Fibroblast of skin of left biceps (primary cell): ENCODE data around the gene METTL21C.

Experiments
- DNase-seq, 2 experiments: peaks; one replicate each; pipeline ENCODE4 v3.0.0-alpha.2; 2013; ENCODE audit warnings: low read depth in 2 of 2

Gene METTL21C

DNA sequence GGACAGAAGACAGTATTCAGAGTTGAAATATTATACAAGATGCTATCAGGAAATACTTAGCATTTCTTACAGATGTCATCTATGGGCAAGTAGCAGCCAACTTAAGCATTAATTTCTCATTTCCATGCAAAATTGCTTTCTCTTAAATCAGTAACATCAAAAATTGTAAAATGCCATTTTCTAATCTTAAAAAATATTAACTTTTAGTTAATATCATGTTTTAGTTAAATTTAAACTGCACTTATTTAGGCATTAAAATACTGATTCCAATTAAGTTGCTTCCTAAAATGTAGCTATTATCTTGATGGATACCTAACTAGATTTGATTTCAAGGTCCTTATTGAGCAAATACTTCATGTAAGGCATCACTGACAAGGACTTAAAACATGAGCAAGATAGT is 27.8 kb downstream of the METTL21C start:
- DNase-seq = no peak

GRCh38 chr13:102659168-102659713 is 35.6 kb downstream of the METTL21C start:
- DNase-seq = no peak

- no peak for DNase-seq
Observed at GRCh38 chr13:102658660-102659059, 36.2 kb downstream of the METTL21C start.

GRCh38 chr13:102657630-102658029 is 37.2 kb downstream of the METTL21C start:
- DNase-seq = no peak

DNA sequence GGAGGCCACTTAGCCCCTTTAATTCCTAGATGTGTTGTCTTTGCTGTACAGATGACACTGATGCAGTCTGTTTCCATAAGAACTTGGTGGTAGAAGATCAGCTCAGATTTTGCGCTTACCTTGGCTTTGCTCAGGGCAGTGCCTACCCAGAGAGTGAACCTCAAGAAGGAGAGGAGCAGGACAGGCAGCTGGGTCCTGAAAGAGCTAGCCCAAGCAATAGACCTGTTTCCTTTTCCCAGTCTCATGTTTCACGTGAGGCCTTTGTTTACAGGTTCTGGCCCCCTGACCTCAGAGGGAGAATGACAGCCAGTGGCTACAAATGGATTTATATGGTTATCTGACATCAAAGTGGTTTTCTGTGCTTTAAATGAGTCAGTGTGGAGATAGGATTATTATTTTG is 40.1 kb downstream of the METTL21C start:
- no peak for DNase-seq

GRCh38 chr13:102651892-102652291 is 43.0 kb downstream of the METTL21C start:
- peak; percentile 0 to 17 for DNase-seq

DNA sequence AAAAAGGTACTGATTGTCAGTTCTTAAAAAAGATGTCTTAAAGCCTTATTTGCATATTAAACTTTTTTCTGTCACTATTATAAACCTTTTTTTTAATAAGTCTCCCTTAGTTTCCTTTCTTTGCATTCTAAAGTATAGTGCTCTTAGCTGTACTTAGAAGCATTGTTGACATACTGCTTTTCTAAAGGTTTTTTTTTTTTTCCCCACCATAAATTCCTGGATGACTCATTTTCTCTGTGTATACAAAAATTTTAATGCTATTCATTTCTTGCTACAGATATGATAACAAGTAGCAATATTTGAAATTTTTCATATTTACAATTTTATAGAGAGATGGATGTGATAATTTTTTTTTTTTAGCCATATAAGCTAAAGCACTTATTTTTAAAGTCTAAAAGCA is 43.5 kb downstream of the METTL21C start:
- DNase-seq = peak; percentile 14 to 20

DNA sequence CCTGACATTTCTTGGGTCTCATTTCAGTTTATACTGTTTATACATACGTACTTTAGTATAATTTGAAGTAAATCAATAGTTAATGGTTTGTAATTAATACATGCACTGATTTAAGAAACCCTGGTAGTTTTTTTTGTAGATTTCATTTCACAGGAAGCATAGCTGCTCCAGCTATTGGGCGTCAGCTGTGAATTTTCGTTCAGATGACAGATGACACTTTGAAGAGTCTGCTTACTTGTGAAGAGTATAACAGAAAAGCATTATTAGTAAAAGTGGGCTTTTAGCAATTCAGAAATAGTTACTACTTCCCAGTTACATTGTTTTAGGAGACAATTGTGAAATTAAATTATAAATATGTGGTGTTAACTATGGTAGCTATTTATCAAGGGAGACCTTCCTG is 44.4 kb downstream of the METTL21C start:
- no peak for DNase-seq

GRCh38 chr13:102648046-102648445 is 46.8 kb downstream of the METTL21C start:
- DNase-seq = no peak

DNA sequence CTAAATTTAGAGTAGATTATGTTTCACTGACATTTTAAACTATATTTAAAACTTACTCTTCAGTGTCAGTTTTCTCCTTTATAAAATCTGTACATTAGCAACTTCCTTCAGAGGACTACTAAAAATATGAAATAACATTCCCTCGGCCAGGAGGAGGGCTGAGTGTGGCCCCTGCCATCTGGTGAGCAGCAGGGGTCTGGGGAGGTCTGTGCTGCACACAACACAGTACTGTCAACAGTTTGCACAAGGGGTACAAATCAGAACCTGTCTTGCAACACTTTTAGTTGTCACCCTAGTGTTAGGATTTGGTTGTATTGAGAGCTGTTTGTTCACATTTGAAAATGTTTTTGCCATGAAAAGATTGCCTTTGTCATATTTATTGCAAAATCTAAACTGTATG is 49.1 kb downstream of the METTL21C start:
- no peak for DNase-seq

DNA sequence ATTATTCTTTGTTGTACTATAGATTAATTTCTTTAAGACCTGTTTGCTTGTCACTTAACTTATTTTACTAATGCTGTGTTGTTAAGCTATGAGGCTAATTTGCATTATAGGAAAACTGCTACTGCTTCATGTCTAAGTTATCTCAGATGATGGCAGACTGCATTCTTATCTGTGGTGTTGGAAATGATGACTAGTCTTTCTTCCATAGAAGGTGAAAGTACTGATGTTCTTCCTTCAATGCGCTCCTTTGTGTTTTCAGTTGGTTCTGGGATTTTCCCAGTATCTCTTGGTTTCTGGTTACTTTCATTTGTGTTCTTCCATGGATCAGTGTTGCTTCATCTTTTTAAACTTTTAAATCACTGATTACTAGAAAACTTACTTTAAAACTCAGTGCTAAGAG is 51.2 kb downstream of the METTL21C start:
- DNase-seq = no peak

DNA sequence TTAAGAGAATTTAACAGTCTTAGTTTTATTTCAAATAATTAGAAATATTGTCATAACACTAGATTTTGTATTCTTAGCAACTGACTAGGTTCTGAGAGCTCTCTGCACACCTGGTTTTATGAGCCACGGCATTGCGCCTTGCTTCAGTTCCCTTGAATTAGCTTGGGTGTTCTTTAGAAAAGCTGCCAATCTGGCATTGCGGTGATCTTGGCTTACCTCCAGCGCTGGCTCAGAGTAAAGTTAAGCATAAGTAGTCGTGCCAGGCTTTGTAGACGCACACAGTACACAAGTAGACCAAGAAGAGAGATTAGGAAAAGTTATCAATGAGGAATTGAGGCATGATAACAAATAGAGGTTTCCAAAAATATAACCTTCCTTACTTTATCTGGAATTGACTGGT is 52.4 kb downstream of the METTL21C start:
- DNase-seq = no peak

- DNase-seq = no peak
Observed at GRCh38 chr13:102642029-102642428, 52.8 kb downstream of the METTL21C start.

DNA sequence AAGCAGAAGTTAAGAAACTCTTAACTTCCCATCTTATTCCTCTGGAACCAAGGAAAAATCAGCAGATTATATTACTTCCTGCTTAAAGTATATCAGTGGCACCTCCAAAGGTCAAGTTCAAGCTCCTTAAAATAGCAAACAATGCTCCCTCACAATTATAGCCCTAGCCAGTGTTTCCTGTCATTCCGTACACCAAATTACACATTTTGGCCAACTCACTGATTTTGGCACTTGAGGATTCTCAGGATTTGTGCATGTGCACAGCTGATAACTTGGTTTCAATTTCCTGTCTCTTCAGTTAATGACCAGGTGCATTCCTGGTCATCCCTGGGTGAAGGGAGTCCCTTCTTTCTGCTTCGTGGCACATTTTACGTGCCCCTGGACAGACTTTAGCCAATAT is 56.1 kb downstream of the METTL21C start:
- DNase-seq = no peak
